ENCODE measurements around the gene SLC25A1.
"Not testable (repeated sequence)": the region's sequence is repeated elsewhere in the genome, so short reads cannot be mapped to it uniquely, and the experiment has no call there.

SLC25A1 gene

DNA sequence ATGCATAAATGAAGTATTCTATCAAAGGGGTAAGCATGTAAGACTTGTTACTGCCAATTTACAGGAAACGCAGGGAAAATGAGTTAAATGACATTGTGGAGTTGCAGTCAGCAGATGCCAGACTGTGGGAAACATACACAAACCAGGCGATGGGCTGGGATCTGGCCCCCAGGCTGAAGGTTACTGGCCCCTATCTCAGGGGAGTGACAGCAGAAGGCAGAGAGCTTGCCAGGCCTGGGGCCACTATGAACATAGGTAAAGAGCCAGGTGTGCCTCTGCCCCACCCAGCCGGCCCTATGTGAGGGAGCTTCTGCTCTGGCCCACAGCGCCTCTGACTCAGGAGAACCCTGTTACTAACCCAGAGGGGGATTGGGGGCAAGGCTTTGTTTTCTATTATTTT, 26.1 kb upstream of the SLC25A1 start:
- no peak for DNase-seq

DNA sequence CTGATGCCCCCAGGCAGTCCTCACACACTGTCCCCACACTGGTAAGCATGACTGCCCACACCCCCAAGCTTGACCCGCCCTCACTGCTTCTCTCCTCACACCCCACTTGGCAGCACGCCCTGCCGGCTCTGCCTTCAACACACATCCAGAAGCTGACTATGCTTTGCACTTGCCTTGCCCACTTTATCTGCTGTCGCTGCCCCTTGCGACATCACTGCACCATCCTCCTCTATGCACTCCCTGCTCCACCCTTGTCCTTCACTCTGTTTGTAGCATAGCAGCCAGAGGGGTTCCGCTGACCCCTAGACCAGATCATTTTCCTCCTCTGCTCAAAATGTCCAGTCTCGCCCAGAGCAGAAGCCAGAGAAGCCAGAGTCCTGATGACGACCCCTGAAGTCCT, 25.3 kb upstream of the SLC25A1 start:
- no peak for DNase-seq

DNA sequence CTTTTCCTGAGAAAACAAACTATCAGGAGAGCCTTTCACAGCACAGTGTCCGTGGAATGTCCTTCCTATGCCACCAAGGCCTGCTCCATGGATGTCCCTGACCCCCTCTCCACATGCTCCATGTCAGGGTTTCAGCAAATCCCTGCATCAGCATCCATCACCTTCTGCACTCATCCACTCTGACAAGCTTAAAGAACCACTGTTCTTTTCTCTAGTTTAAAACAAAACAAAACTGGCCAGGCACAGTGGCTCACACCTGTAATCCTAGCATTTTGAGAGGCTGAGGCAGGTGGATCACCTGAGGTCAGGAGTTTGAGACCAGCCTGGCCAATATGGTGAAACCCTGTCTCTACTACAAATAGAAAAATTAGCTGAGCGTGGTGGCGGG, 24.3 kb upstream of the SLC25A1 start:
- not testable (repeated sequence) for DNase-seq

DNA sequence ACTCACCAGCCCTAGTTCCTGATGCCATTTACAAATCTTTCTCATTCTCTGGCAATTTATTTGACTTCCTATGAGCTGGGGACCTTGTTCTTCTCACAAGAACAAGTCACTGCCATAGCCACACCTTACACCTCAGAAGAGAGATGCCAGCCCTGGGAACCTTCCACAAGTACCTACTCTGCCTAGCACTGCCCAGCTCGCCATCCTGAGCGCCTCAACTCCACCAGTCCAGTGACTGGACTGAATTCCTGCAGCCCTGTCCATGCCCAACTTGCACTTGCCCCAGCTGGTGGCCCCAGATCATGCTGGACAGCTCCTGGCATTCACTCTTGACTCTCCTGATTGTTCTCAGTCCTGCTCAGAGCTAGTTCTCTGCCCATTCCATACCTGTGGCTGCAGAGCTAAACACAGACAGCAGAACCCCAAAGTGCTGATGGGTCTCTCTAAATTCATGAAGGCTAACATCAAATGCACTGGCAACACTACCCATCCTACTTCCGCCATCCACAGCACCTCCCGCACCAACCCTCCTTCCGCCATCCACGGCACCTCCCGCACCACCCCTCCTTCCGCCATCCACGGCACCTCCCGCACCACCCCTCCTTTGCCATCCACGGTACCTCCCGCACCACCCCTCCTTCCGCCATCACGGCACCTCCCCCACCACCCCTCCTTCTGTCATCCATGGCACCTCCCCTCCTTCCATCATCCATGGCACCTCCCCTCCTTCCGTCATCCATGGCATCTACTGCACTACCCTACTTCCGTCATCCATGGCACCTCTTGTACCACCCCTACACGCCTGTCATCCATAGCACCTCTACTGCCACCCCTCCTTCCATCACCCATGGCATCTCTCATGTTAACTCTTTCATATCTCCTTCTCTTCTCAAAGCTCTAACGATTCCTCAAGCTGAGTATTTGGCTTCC, 23.6 kb upstream of the SLC25A1 start:
- peak; percentile 57 for DNase-seq

DNA sequence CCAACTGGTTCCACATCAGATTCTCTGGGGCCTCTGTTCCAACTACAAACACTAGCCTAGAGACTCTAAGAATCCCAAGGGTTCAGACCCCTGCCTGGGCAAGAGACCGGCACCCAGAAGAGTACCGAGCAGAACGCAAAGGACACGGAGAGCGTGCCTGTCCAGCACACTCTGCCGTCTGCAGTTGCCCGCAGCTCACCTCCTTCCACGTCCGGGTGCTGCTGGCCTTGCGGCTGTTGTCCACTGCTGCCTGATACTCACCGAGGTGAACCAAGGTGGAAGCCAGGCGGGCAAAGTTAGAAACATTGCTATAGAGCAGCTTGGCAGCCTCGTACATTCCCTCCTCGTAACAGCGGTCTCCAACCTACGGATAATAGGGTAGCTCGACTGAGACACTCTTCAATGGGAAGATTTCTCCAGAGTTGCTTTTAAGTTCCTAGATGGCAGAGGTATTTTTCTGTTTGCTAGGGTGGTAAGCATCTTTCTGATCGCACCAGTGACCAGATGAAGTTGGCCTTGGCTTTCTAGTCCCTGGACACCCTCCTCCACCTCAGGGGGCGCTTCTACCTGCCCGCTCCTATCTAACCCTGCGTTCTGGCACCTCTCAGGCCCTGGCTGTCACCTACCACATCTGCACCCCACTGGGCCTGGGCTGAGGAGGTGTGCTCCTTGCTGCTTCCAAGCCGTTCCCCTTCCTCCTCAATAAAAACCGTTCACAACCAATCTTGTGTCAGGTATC, 22.8 kb upstream of the SLC25A1 start:
- DNase-seq, result no peak

DNA sequence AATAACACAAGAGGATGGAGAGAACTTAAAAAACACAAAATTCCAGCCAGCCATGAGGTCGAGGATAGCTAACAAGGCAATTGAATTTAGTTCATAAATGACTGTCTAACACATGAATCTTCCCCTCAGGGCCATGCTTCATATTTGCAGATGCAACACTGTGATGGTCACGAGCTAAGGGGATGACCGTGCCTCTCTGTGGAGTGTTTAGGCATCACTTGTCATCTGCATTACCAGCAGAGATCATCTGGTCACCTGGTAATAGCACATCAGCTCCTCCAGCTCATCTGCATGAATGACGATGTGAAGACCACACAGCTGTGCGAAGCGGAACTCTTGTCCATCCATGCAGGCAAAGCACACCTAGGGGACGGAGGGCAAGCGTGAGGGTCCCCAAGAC, 20.9 kb upstream of the SLC25A1 start:
- DNase-seq, result no peak

DNA sequence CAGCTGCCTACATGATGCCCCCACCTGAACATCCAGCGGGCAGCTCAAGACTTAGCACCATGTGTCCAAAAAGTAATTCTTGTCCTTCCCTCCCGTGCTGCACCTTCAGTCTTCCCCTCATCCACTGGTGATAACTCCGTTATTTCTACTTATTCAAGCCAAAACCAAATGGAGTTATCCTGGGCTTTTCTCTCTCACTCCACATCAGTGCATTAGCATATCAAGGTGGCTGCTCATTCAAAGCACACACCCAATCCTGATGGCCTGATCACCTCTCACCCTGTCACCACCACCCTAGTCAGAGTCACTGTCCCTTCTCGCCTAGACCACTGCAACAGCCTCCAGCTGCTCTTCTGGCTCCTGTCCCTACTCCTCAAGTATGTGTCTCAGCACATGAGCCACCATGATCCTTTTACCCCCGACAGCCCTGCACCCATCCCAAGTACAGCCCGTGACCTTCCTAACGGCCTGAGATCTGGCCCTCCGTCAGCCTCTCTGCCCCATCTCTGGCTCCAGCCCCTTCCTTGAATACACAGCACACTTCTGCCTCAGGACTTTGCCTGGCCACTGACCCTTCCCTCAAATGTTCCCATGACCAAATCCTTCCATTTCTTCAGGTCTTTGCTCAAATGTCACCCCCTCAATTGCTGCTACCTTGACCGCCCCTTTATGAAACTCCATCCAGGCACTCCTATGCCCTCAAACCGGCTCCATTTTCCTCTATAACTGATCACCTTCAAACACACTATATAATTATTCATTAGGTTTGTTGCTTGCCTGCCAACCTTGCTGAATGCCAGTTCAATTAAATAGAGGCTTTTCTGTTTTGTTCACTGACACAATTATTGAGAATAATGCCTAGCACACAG, 19.7 kb upstream of the SLC25A1 start:
- no peak for DNase-seq

DNA sequence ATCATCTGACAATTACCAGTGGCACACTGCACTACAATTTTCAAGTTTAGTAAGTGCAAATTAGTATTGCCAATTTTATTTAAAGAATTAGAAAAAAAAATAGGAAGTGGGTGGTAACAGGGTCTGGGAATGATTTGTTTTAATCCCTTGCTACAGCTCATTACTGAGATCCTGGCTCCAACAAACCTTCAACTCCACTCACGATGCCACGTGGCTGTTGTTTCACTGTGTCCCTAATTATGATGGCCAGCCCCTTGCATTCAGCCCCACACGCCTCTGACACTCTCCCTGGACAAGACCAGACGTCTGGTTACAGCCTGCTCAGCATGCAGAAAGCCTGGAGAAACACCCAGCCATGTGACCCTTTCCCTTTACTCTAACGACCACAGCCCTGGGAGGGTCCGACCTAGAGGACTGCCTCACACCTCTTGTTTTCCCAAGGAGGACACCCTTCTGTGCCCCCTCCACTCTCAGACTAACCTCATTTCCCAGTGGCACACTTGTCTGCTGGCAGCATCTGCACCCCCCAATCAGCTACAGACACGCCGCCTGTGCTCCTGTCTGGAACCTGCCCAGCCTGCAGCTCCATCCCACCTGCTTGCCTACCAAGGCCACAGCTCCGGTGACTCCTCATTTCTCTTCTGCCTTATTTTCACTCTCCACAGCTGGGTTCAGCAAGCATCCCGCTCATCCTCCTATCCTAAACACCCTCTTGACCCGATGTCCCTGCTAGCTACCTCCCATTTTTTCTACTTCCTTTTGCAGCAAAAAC, 18.5 kb upstream of the SLC25A1 start:
- DNase-seq, result no peak

DNA sequence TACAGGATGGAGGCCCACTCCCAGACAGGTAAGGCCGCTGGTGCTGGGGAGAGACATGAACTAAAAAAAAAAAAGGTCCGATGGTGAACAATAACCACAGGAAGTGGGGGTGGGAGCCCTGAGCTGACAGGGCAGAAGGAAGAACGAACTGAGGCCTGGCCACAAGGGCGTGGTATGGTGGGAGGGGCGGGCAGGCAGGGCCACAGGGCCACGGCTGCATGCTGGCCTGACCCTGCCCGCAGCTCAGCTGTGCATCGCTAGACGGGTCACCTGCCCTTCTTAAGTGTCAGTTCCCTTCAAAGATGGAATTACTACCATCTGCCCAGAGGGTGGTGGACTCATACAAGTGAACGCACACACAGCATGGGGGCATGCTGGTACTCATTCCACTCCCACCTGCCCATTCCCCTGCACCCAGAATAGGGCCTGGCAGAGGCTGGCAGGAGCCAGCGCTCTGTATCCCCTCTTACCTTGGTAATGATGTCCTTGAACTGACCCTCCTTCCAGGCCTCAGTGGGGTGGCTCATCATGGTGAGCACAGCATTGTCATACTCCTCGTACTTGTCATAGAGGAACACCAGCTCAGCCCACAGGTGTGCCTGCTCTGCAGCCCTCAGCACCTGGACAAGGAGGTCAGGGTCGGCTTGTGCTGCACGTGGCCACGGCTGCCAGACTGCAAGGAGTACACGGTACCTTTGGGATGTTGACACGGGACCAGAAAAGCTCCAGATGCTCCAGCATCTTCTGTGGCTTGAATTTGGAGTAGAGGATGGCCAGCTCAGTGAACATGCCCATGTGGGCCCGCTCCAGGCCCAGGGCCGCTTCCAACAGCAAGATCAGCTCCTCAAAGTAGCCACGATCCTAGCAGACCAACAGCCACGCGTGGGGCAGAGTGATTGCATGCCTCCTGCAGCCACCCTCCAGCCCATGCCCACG, 17.5 kb upstream of the SLC25A1 start:
- DNase-seq, result no peak

DNA sequence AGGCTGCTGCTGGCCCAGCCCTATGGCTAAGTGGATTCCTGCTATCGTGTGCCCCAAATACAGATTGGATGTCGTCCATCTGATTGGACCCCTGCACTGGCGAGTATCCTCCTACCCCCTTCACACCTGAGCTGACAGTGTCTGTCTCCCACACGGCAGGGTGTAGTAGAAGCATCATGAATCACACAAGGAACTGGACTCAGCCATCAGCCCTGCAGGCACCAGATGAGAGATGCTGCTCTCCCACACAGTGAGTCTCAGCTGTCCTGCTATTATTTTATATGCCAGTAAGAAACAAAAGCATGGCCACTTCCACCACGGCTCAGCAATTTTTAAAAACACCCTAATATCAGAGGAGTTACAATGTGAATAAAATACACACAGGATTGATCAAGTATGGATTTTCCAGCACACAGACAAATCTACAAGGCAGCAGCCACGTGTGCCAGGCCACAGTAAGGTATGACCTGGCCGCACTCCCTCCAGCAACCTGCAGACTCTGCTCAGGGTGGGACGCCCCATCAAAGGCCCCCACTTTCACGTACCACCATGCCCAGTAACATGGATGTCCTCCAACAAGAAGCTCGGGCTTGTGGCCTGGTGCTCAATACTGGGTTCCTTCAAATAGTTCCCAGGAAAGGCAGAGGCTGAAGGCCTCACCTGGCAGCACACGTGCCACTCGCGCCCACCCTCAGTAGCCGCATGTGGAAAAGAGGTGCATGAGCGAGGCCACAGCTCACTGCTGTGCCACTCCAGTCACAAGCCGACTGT, 16.4 kb upstream of the SLC25A1 start:
- no peak for DNase-seq

DNA sequence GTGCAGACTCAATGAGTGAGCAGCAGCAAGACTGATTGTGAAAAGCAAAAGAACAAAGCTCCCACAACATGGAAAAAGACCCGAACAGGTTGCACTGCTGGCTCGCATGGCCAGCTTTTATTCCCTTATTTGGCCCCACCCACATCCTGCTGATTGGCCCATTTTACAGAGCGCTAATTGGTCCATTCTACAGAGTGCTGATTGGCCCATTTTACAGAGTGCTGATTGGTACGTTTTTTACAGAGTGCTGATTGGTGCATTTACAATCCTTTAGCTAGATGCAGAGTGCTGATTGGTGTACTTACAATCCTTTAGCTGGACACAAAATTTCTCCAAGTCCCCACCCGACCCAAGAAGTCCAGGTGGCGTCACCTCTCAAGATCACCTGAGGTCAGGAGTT, 15.3 kb upstream of the SLC25A1 start:
- DNase-seq, result no peak

DNA sequence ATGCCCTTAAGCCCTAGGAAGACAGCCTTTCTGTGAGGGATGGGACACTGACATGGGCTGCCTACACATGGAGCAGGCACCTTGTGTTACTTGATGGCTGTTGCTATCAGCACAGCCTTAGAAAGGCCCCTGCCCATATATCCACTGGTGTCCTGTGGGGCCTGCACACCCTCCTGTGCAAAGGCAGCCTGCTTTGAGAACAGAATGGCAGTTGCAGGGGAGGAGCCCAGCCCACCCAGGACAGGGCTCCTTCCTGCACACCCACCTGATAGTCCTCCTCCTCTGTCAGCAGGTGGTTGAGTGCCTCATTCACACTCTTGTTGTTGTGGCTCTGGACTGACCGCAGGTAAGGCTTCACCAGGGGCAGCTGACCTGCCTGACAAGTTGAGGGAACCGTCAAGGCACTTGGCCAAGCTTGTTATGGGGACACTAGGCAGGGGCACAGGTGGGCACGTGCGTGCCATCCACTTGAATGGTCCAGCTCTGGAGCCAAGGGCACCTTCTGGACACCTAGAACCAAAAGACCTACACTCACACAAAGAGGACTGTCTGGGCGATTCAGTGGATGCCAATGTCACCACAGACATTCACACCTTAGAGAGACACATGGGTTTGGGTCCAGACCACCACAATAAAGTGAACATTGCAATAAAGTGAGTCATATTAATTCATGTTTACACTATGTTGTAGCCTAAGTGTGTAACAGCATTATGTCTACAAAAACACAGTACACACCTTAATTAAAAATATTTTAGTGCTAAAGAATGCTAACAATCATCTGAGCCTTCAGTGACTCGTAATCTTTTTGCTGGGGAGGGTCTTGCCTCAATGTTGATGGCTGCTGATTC, 9.4 kb upstream of the SLC25A1 start:
- DNase-seq, result no peak

DNA sequence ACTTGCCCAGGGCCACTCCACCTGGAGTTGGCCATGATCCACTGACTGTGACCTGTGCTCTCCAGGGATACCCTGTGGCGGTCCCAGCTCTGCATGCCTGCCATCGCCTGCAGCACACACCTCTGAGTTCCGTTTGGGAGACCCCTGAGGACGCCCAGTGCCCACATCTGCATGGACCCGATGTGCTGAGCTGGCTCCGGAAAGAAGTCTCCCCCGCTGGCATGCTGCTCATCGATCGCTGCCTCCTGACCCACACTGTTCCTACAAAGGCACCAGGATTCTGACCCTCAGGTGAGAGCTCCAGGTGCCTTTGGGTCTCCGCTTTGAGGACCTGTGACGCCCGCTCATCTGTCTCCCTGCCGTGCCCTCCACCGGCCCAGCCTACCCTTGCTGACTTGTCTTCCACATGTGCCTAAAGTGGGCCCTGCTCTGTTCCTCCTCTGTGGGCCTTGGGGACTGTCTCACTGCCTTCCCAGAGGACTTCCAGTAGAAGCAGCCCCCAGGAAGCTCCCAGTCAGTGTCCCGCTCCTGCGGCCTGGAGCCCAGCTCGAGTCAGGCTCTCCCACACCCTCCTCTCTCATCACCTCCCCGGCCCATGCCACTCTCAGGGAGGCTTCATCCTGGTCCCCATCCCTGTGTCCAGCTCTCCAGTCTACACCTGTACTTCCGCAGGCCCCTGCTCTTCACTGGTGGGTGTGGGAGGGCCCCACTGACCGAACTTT, 5.9 kb upstream of the SLC25A1 start:
- no peak for DNase-seq

DNA sequence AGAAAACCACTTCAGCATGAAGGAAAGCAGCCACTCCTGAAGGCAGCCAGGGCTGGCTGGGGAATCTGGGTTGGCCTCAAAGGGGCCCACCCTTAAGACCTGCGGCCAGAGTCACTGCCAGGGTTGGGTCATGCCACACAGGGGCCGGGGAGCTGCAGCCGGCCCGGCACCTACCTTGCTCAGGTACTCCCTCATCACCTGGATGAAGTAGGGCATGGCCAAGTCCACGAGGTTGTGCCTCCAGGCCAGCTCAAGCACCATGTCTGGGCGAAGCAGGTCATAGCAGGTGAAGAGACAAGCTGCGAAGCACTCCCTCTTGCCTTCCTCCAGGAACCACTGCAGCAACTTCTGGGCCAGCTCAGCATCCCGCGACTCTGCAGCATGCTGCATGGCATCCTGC, 4.7 kb upstream of the SLC25A1 start:
- no peak for DNase-seq

DNA sequence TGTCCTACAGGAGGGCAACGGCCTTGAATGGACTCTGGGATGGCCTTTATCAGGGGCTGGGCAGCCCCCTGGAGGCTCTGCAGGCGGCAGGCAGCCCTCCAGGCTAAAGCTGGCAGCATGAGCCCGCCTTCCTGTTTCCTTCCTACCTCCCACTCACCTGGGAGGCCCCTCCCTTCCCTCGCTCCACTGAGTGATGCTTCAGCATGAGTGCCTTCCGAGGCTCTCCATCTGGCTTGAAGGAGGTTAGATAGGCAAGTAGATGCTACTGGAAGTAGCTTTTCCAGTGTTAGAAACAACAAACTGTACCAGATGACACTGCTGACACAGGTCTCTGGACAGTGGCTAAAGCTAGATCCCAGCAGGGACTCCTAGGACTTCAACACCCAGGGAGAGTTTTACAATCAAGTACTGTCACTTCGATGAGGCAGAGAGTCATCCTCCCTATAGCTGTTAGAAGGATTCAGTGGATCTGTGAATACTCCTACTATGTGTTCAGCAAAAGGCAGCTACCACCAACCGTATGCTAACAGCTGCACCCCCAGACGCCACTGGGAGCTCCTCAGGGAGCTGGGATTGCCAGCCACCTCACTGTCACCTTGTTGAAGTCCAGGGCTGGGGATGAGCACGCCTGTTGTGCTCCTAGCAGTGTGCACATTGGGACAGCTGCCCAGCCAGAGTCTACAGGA, 4.1 kb upstream of the SLC25A1 start:
- DNase-seq, result no peak

DNA sequence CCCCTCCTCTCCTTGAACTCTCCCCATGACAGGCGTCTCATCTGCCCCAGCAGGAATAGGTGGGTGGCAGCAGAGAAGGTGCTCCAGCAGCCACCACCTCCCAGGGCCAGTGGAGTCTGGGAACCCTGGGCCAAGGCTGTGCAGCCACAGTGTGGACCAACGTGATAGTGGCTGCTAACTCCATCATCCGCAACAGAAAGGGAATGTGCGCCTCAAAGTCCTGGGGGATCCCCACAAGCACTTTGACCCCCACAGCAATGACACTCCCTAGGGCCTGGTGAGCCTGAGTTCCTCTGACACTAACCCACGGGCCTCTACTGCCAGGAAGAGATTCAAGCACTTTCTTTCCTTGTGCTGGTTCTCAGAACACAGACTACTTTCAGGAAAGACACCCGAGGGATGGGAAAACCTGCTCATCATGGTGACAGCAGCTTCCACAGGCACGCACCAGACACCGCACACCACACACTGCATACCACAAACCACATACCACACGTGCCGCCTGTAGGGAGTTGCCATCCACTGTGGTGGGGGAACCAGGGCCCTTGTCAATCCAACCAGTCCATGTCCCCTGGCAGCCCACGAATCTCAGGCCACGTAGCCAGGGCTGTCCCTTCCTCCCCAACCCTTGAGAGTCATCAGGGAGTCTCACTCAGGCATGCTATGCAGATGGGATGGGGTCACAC, 3.4 kb upstream of the SLC25A1 start:
- no peak for DNase-seq

DNA sequence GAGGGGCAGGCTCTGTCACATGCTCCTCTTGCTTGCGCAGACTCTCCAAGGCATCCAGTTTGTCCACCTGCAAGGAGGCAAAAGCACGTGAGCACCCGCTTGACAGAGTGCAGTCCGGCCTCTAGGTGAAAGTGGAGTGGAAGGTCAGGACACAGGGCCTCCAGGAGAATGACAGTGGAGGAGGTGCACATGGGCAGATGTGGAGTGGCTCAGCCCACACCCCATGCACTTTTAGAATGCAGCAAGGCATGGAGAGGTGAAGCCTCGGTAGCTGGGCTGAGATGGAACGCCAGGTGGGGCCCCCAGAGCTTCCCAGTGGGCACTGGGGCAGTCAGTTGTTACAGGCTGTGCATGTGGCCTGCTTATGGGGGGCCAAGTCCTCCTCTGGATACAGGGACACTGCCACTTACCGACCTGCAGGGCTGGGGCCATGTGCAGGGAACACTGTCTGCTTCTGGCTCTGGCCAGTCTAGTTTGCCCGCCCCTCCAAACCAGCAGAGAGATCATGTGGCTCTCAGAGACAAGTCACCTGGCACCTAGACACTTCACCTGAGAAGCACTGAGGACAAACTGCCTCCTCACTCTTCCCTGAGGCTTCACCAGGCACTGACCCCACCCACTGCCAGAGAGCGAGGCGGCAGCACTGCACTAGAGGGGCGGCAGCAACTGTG, 2.3 kb upstream of the SLC25A1 start:
- DNase-seq, result no peak
